Stimulated activated memory B cell treated with anti-CD40 and anti-IgM and Interleukin-4, amounts not matched to agents 10 μg/mL and 1 μg/mL and 100 μg/mL, for 72 hours (primary cell): ENCODE data around the gene S100A2.
"Not testable (repeated sequence)": the region's sequence is repeated elsewhere in the genome, so short reads cannot be mapped to it uniquely, and the experiment has no call there.

Experiments
- ATAC-seq: fragments of 150-1000 bp; cut with Tn5 transposase; 2 replicates; pipeline ENCODE4 v1.10.0; 2021
- H3K27ac Mint-ChIP-seq: one replicate; pipeline ENCODE4 v1.8.0; 2022; ENCODE audit warnings: mild to moderate bottlenecking, mixed read lengths
- H3K27me3 Mint-ChIP-seq: one replicate; pipeline ENCODE4 v1.8.0; 2022; ENCODE audit warnings: mixed read lengths
- H3K36me3 Mint-ChIP-seq: one replicate; pipeline ENCODE4 v1.8.0; 2022; ENCODE audit warnings: mixed read lengths
- H3K4me1 Mint-ChIP-seq: one replicate; pipeline ENCODE4 v1.8.0; 2022; ENCODE audit warnings: mixed read lengths
- H3K4me3 Mint-ChIP-seq: one replicate; pipeline ENCODE4 v1.8.0; 2022; ENCODE audit warnings: mild to moderate bottlenecking, moderate library complexity, mixed read lengths
- H3K9me3 Mint-ChIP-seq: one replicate; pipeline ENCODE4 v1.8.0; 2022; ENCODE audit warnings: mixed read lengths

The S100A2 gene

GRCh38 chr1:153577624-153578051 lies 12.0 kb upstream of the S100A2 start:
- peak overlapping the region; percentile 3 for H3K27ac Mint-ChIP-seq
- peaks cover 19% of the 10 kb centered on the region for H3K4me1 Mint-ChIP-seq
- H3K4me3 Mint-ChIP-seq: no peak overlapping the region
- H3K9me3 Mint-ChIP-seq: no peaks in the 10 kb centered on the region
- no peak for ATAC-seq
- H3K36me3 Mint-ChIP-seq: no peaks in the 10 kb centered on the region
- H3K27me3 Mint-ChIP-seq: peaks cover 23% of the 10 kb centered on the region

GRCh38 chr1:153577138-153577537 lies 11.5 kb upstream of the S100A2 start:
- peak overlapping the region; percentile 3 for H3K27ac Mint-ChIP-seq
- H3K4me3 Mint-ChIP-seq: no peak overlapping the region

GRCh38 chr1:153575497-153575896 lies 9.9 kb upstream of the S100A2 start:
- not testable (repeated sequence) for ATAC-seq, H3K27ac Mint-ChIP-seq, H3K4me3 Mint-ChIP-seq, H3K9me3 Mint-ChIP-seq, H3K36me3 Mint-ChIP-seq
- peaks cover 23% of the 10 kb centered on the region for H3K27me3 Mint-ChIP-seq
- H3K4me1 Mint-ChIP-seq: peaks cover 23% of the 10 kb centered on the region

More at GRCh38 chr1:153577138-153577537, 11.5 kb upstream of the S100A2 start:
- Mint-ChIP-seq H3K9me3 (no peaks in the 10 kb centered on the region), H3K36me3 (no peaks in the 10 kb centered on the region), H3K4me1 (peaks cover 23% of the 10 kb centered on the region), H3K27me3 (peaks cover 23% of the 10 kb centered on the region)
- ATAC-seq: no peak

- H3K9me3 Mint-ChIP-seq, H3K36me3 Mint-ChIP-seq, H3K4me3 Mint-ChIP-seq, ATAC-seq, H3K27ac Mint-ChIP-seq: not testable (repeated sequence)
- Mint-ChIP-seq H3K27me3 (peaks cover 23% of the 10 kb centered on the region), H3K4me1 (peaks cover 23% of the 10 kb centered on the region)
Observed at GRCh38 chr1:153575081-153575491, 9.4 kb upstream of the S100A2 start.

GRCh38 chr1:153573351-153573750 lies 7.7 kb upstream of the S100A2 start:
- Mint-ChIP-seq H3K4me3 (no peak overlapping the region), H3K36me3 (no peaks in the 10 kb centered on the region), H3K4me1 (peaks cover 29% of the 10 kb centered on the region), H3K9me3 (no peaks in the 10 kb centered on the region), H3K27me3 (peaks cover 12% of the 10 kb centered on the region), H3K27ac (peak overlapping the region; percentile 44)
- ATAC-seq: no peak

GRCh38 chr1:153572569-153573015 lies 6.9 kb upstream of the S100A2 start:
- H3K27ac Mint-ChIP-seq: peak overlapping the region; percentile 44
- H3K4me1 Mint-ChIP-seq: peaks cover 34% of the 10 kb centered on the region
- no peaks in the 10 kb centered on the region for H3K9me3 Mint-ChIP-seq
- peak; percentile 93 for ATAC-seq
- H3K4me3 Mint-ChIP-seq: no peak overlapping the region
- no peaks in the 10 kb centered on the region for H3K36me3 Mint-ChIP-seq
- peaks cover 4% of the 10 kb centered on the region for H3K27me3 Mint-ChIP-seq

GRCh38 chr1:153571706-153572105 lies 6.1 kb upstream of the S100A2 start:
- no peaks in the 10 kb centered on the region for H3K36me3 Mint-ChIP-seq
- H3K4me1 Mint-ChIP-seq: peaks cover 33% of the 10 kb centered on the region
- no peak overlapping the region for H3K4me3 Mint-ChIP-seq
- ATAC-seq: no peak
- no peaks in the 10 kb centered on the region for H3K27me3 Mint-ChIP-seq
- no peaks in the 10 kb centered on the region for H3K9me3 Mint-ChIP-seq
- H3K27ac Mint-ChIP-seq: no peak overlapping the region

- no peaks in the 10 kb centered on the region for H3K36me3 Mint-ChIP-seq
- H3K4me1 Mint-ChIP-seq: peaks cover 42% of the 10 kb centered on the region
- no peak overlapping the region for H3K4me3 Mint-ChIP-seq
- ATAC-seq: no peak
- peak overlapping the region; percentile 12 for H3K27ac Mint-ChIP-seq
- H3K9me3 Mint-ChIP-seq: no peaks in the 10 kb centered on the region
- H3K27me3 Mint-ChIP-seq: no peaks in the 10 kb centered on the region
Observed at GRCh38 chr1:153570874-153571273, 5.2 kb upstream of the S100A2 start.

- Mint-ChIP-seq H3K36me3 (no peaks in the 10 kb centered on the region), H3K4me1 (peaks cover 51% of the 10 kb centered on the region), H3K27me3 (no peaks in the 10 kb centered on the region), H3K4me3 (no peak overlapping the region), H3K27ac (no peak overlapping the region), H3K9me3 (no peaks in the 10 kb centered on the region)
- ATAC-seq: no peak
Observed at GRCh38 chr1:153569465-153569864, 3.8 kb upstream of the S100A2 start.

GRCh38 chr1:153568367-153569099 lies 2.9 kb upstream of the S100A2 start:
- Mint-ChIP-seq H3K4me1 (peaks cover 51% of the 10 kb centered on the region), H3K9me3 (no peaks in the 10 kb centered on the region), H3K4me3 (peak overlapping the region; percentile 65), H3K36me3 (no peaks in the 10 kb centered on the region), H3K27me3 (no peaks in the 10 kb centered on the region), H3K27ac (peak overlapping the region; percentile 58)
- ATAC-seq: peak; percentile 53

GRCh38 chr1:153567621-153568366 lies 2.1 kb upstream of the S100A2 start:
- no peaks in the 10 kb centered on the region for H3K36me3 Mint-ChIP-seq
- no peak for ATAC-seq
- H3K27me3 Mint-ChIP-seq: no peaks in the 10 kb centered on the region
- no peak overlapping the region for H3K4me3 Mint-ChIP-seq
- peaks cover 45% of the 10 kb centered on the region for H3K4me1 Mint-ChIP-seq
- peak overlapping the region; percentile 58 for H3K27ac Mint-ChIP-seq
- H3K9me3 Mint-ChIP-seq: no peaks in the 10 kb centered on the region

GRCh38 chr1:153566414-153567371 lies 1.0 kb upstream of the S100A2 start:
- H3K4me3 Mint-ChIP-seq: peak overlapping the region; percentile 8

GRCh38 chr1:153563991-153564390 lies 1.7 kb downstream of the S100A2 start:
- Mint-ChIP-seq H3K4me1 (peaks cover 40% of the 10 kb centered on the region), H3K4me3 (no peak overlapping the region), H3K27me3 (no peaks in the 10 kb centered on the region), H3K9me3 (no peaks in the 10 kb centered on the region), H3K36me3 (no peaks in the 10 kb centered on the region), H3K27ac (no peak overlapping the region)
- ATAC-seq: no peak

More at GRCh38 chr1:153566414-153567371, 1.0 kb upstream of the S100A2 start:
- H3K36me3 Mint-ChIP-seq: no peaks in the 10 kb centered on the region
- no peaks in the 10 kb centered on the region for H3K27me3 Mint-ChIP-seq
- H3K27ac Mint-ChIP-seq: peak overlapping the region; percentile 89
- no peaks in the 10 kb centered on the region for H3K9me3 Mint-ChIP-seq
- ATAC-seq: peak; percentile 81
- H3K4me1 Mint-ChIP-seq: peaks cover 40% of the 10 kb centered on the region

GRCh38 chr1:153563483-153563901 lies 2.2 kb downstream of the S100A2 start:
- H3K9me3 Mint-ChIP-seq: no peaks in the 10 kb centered on the region
- no peaks in the 10 kb centered on the region for H3K36me3 Mint-ChIP-seq
- ATAC-seq: no peak
- no peaks in the 10 kb centered on the region for H3K27me3 Mint-ChIP-seq
- H3K4me3 Mint-ChIP-seq: no peak overlapping the region
- peaks cover 35% of the 10 kb centered on the region for H3K4me1 Mint-ChIP-seq
- no peak overlapping the region for H3K27ac Mint-ChIP-seq

GRCh38 chr1:153562021-153562420 lies 3.6 kb downstream of the S100A2 start:
- H3K36me3 Mint-ChIP-seq, ATAC-seq, H3K9me3 Mint-ChIP-seq, H3K27ac Mint-ChIP-seq, H3K4me3 Mint-ChIP-seq, H3K27me3 Mint-ChIP-seq: not testable (repeated sequence)
- peaks cover 21% of the 10 kb centered on the region for H3K4me1 Mint-ChIP-seq
